ENCODE measurements around the gene ITGA11.

Gene ITGA11

DNA sequence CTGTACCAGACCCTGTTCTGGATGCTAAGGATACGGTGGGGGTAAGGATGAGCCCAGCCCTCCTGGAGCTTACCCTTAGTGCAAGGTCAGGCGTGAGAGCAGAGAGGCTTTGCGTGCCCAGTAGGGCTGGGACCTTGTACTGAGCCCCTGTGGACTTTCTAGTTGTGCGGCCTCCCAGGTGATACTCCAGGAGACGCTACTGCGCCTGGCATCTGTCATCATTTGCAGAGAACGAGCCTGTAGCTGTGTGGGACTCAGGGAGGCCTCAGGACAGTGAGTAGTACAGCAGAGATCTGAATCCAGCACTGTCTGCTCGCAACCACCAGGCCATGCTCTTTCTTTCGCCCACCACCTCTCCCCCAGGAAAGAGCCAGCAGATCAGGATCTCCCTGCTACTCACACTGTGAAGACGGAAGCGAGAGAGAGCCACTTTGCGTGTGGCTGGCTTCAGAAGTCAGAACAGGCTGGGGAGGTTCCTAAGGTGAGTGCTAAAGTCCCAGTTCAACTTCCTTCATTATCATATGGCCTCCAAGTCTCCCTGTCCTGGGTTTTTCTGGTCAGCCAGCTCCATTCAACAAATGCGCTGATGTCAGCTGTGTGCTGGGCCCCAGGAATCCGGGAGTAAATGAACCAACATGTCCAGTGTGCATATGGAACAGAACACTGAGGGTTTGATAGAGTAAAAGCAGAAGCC is 38.2 kb upstream of the ITGA11 start:
- Histone ChIP-seq H3K9me3 (ENCODE audit: control insufficient read depth in 2 of 2, low read length in 2 of 2) (peaks cover 0 to 2% of the 10 kb centered on the region in 2 donors), H3K4me3 (ENCODE audit: low read length in 2 of 2) (no peak overlapping the region), H3K27me3 (ENCODE audit: control insufficient read depth in 1 of 2, insufficient read depth in 2 of 2, low read length in 2 of 2) (peaks cover 0 to 2% of the 10 kb centered on the region in 2 donors), H3K9ac (ENCODE audit: low read length in 2 of 2) (no peak overlapping the region), H3K27ac (ENCODE audit: low read length) (no peak overlapping the region), H3K4me1 (ENCODE audit: control insufficient read depth, insufficient read depth, low read length) (peaks cover 2% of the 10 kb centered on the region), H3K36me3 (ENCODE audit: control insufficient read depth in 2 of 2, insufficient read depth in 2 of 2, low read length in 2 of 2) (no peaks in the 10 kb centered on the region)

- peaks cover 0 to 2% of the 10 kb centered on the region in 2 donors for H3K9me3 ChIP-seq (ENCODE audit: control insufficient read depth in 2 of 2, low read length in 2 of 2)
- H3K27me3 ChIP-seq (ENCODE audit: control insufficient read depth in 1 of 2, insufficient read depth in 2 of 2, low read length in 2 of 2), result peaks cover 0 to 2% of the 10 kb centered on the region in 2 donors
- H3K27ac ChIP-seq (ENCODE audit: low read length), result no peak overlapping the region
- no peak overlapping the region for H3K4me3 ChIP-seq (ENCODE audit: low read length in 2 of 2)
- H3K9ac ChIP-seq (ENCODE audit: low read length in 2 of 2), result no peak overlapping the region
- no peaks in the 10 kb centered on the region for H3K36me3 ChIP-seq (ENCODE audit: control insufficient read depth in 2 of 2, insufficient read depth in 2 of 2, low read length in 2 of 2)
- peaks cover 2% of the 10 kb centered on the region for H3K4me1 ChIP-seq (ENCODE audit: control insufficient read depth, insufficient read depth, low read length)
These were observed 37.4 kb upstream of the ITGA11 start for GRCh38 chr15:68469162-68470048.

DNA sequence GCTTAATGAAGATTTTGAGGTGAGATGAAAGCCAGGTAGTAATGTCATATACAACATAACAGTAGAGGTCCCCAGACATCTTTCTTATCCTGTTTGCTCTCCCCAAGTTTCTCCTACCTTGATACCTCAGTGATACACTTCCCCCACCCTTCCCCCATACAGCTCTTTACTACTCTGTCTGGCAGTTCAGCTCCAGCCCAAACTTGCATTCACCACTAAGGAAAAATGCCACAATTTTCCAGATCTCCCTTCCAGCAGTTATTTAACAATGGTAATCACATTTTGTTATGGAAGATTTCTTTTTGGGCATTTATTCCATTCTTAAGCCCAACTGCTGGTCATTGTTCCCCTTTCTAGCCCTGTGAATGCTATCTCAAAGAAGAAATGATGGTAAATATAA is 34.9 kb upstream of the ITGA11 start:
- Histone ChIP-seq H3K36me3 (ENCODE audit: control insufficient read depth in 2 of 2, insufficient read depth in 2 of 2, low read length in 2 of 2) (no peaks in the 10 kb centered on the region), H3K27ac (ENCODE audit: low read length) (no peak overlapping the region), H3K9me3 (ENCODE audit: control insufficient read depth in 2 of 2, low read length in 2 of 2) (peaks cover 0 to 2% of the 10 kb centered on the region in 2 donors), H3K4me3 (ENCODE audit: low read length in 2 of 2) (no peak overlapping the region), H3K27me3 (ENCODE audit: control insufficient read depth in 1 of 2, insufficient read depth in 2 of 2, low read length in 2 of 2) (peaks cover 0 to 2% of the 10 kb centered on the region in 2 donors), H3K9ac (ENCODE audit: low read length in 2 of 2) (no peak overlapping the region), H3K4me1 (ENCODE audit: control insufficient read depth, insufficient read depth, low read length) (peaks cover 2% of the 10 kb centered on the region)

DNA sequence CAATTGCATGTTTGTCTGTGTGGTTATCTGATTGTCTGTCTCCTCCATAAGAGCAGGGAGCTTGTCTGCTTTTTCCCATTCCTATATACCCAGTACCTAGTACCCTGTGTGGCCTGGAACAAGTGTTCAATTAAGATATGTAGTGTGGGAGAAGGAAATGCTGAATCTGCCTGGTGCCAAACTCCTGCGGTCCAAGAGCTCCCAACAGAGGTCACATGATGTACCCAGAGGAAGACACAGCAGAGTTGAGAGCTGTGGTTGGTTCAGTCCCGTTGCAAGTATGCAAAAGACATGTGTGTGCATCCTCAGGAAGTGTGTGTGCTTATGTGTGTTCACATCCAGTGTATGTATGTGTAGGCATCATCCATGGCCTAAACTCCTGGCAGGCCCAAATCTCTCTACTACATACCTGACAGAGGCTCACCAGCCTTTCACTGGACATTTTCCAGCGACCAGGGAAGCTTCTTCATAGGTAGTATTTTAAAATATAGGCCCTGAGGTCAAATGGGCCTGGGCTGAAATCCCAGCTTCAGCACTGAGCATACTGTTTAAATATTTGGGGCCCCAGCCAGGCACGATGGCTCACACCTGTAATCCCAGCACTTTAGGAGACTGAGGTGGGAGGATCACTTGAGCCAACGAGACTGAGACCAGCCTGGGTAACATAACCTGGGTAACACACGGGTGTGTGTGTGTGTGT is 34.0 kb upstream of the ITGA11 start:
- H3K27ac ChIP-seq (ENCODE audit: low read length), result no peak overlapping the region
- peaks cover 0 to 2% of the 10 kb centered on the region in 2 donors for H3K9me3 ChIP-seq (ENCODE audit: control insufficient read depth in 2 of 2, low read length in 2 of 2)
- no peak overlapping the region for H3K4me3 ChIP-seq (ENCODE audit: low read length in 2 of 2)
- H3K36me3 ChIP-seq (ENCODE audit: control insufficient read depth in 2 of 2, insufficient read depth in 2 of 2, low read length in 2 of 2), result no peaks in the 10 kb centered on the region
- H3K4me1 ChIP-seq (ENCODE audit: control insufficient read depth, insufficient read depth, low read length), result peaks cover 2% of the 10 kb centered on the region
- H3K9ac ChIP-seq (ENCODE audit: low read length in 2 of 2), result no peak overlapping the region
- peaks cover 0 to 2% of the 10 kb centered on the region in 2 donors for H3K27me3 ChIP-seq (ENCODE audit: control insufficient read depth in 1 of 2, insufficient read depth in 2 of 2, low read length in 2 of 2)

DNA sequence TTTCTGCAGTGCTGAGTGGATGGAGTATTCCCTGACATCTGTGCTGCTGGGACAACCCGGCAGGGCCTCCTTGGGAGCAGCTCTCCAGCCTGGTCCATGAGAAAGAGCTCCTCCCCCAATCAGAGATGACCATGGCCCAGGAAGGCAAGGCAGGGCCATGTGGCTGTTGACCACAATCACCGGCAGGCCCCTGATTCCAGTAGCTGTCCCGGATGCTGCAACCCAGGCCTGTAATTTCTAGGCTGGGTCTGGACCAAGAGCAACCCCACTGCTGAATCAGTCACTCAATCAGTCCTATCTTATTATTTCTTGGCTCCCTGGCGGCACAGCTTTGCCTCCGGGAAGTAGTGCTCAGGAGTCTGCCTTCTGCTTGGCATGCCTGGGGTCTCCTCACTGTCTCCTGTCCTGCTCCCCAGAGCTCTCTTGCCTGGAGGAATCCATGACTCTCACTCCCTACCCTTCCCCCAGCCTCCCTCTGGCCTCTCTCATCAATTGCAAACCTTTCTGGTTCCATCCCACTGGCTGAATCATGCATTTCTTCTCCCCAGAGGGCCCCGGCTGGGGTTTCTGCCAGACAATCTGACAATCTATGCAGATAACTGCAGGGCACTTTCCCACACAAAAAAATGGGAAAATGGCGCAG is 32.6 kb upstream of the ITGA11 start:
- no peak overlapping the region for H3K9ac ChIP-seq (ENCODE audit: low read length in 2 of 2)
- H3K9me3 ChIP-seq (ENCODE audit: control insufficient read depth in 2 of 2, low read length in 2 of 2), result peaks cover 0 to 2% of the 10 kb centered on the region in 2 donors
- no peak overlapping the region for H3K4me3 ChIP-seq (ENCODE audit: low read length in 2 of 2)
- H3K27ac ChIP-seq (ENCODE audit: low read length), result no peak overlapping the region
- no peaks in the 10 kb centered on the region for H3K27me3 ChIP-seq (ENCODE audit: control insufficient read depth in 1 of 2, insufficient read depth in 2 of 2, low read length in 2 of 2)
- H3K36me3 ChIP-seq (ENCODE audit: control insufficient read depth in 2 of 2, insufficient read depth in 2 of 2, low read length in 2 of 2), result no peaks in the 10 kb centered on the region
- no peaks in the 10 kb centered on the region for H3K4me1 ChIP-seq (ENCODE audit: control insufficient read depth, insufficient read depth, low read length)

GRCh38 chr15:68463996-68464395 is 32.0 kb upstream of the ITGA11 start:
- Histone ChIP-seq H3K4me1 (ENCODE audit: control insufficient read depth, insufficient read depth, low read length) (no peaks in the 10 kb centered on the region), H3K4me3 (ENCODE audit: low read length in 2 of 2) (no peak overlapping the region), H3K9ac (ENCODE audit: low read length in 2 of 2) (no peak overlapping the region), H3K27ac (ENCODE audit: low read length) (no peak overlapping the region), H3K9me3 (ENCODE audit: control insufficient read depth in 2 of 2, low read length in 2 of 2) (peaks cover 0 to 2% of the 10 kb centered on the region in 2 donors), H3K36me3 (ENCODE audit: control insufficient read depth in 2 of 2, insufficient read depth in 2 of 2, low read length in 2 of 2) (no peaks in the 10 kb centered on the region), H3K27me3 (ENCODE audit: control insufficient read depth in 1 of 2, insufficient read depth in 2 of 2, low read length in 2 of 2) (no peaks in the 10 kb centered on the region)

GRCh38 chr15:68463444-68463843 is 31.5 kb upstream of the ITGA11 start:
- Histone ChIP-seq H3K4me1 (ENCODE audit: control insufficient read depth, insufficient read depth, low read length) (no peaks in the 10 kb centered on the region), H3K27me3 (ENCODE audit: control insufficient read depth in 1 of 2, insufficient read depth in 2 of 2, low read length in 2 of 2) (no peaks in the 10 kb centered on the region), H3K9me3 (ENCODE audit: control insufficient read depth in 2 of 2, low read length in 2 of 2) (peaks cover 0 to 2% of the 10 kb centered on the region in 2 donors), H3K9ac (ENCODE audit: low read length in 2 of 2) (no peak overlapping the region), H3K27ac (ENCODE audit: low read length) (no peak overlapping the region), H3K36me3 (ENCODE audit: control insufficient read depth in 2 of 2, insufficient read depth in 2 of 2, low read length in 2 of 2) (no peaks in the 10 kb centered on the region), H3K4me3 (ENCODE audit: low read length in 2 of 2) (no peak overlapping the region)

- Histone ChIP-seq H3K36me3 (ENCODE audit: control insufficient read depth in 2 of 2, insufficient read depth in 2 of 2, low read length in 2 of 2) (no peaks in the 10 kb centered on the region), H3K4me1 (ENCODE audit: control insufficient read depth, insufficient read depth, low read length) (no peaks in the 10 kb centered on the region), H3K9me3 (ENCODE audit: control insufficient read depth in 2 of 2, low read length in 2 of 2) (no peaks in the 10 kb centered on the region), H3K27ac (ENCODE audit: low read length) (no peak overlapping the region), H3K9ac (ENCODE audit: low read length in 2 of 2) (no peak overlapping the region), H3K4me3 (ENCODE audit: low read length in 2 of 2) (no peak overlapping the region), H3K27me3 (ENCODE audit: control insufficient read depth in 1 of 2, insufficient read depth in 2 of 2, low read length in 2 of 2) (no peaks in the 10 kb centered on the region)
These were observed 28.2 kb upstream of the ITGA11 start for GRCh38 chr15:68460166-68460565.

- Histone ChIP-seq H3K4me1 (ENCODE audit: control insufficient read depth, insufficient read depth, low read length) (no peaks in the 10 kb centered on the region), H3K9ac (ENCODE audit: low read length in 2 of 2) (no peak overlapping the region), H3K27ac (ENCODE audit: low read length) (no peak overlapping the region), H3K36me3 (ENCODE audit: control insufficient read depth in 2 of 2, insufficient read depth in 2 of 2, low read length in 2 of 2) (no peaks in the 10 kb centered on the region), H3K4me3 (ENCODE audit: low read length in 2 of 2) (no peak overlapping the region), H3K9me3 (ENCODE audit: control insufficient read depth in 2 of 2, low read length in 2 of 2) (peaks cover 0 to 3% of the 10 kb centered on the region in 2 donors), H3K27me3 (ENCODE audit: control insufficient read depth in 1 of 2, insufficient read depth in 2 of 2, low read length in 2 of 2) (peaks cover 7 to 14% of the 10 kb centered on the region in 2 donors)
These were observed 18.2 kb upstream of the ITGA11 start for GRCh38 chr15:68450192-68450591.

DNA sequence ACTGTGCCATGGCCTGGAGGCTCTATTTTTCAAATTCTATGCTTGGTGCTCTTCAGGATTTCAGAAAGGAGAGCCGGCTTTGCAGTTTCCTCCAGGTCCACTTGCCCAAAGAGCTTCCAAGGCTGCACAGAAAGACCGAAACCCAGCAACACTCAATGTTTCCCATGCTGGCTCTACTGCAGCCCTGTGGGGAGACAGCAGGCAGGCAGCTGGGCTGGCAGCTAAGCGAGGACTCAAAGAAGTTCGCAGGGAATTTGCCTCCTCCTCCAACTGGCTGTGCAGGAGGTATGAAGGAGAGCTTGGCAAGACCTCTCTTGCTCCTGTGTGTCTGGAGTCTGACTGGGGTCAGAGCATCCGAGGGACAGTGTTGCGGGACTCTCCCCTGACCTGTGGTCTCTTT is 17.4 kb upstream of the ITGA11 start:
- H3K4me3 ChIP-seq (ENCODE audit: low read length in 2 of 2), result no peak overlapping the region
- H3K4me1 ChIP-seq (ENCODE audit: control insufficient read depth, insufficient read depth, low read length), result no peaks in the 10 kb centered on the region
- no peak overlapping the region for H3K27ac ChIP-seq (ENCODE audit: low read length)
- H3K9me3 ChIP-seq (ENCODE audit: control insufficient read depth in 2 of 2, low read length in 2 of 2), result peaks cover 0 to 3% of the 10 kb centered on the region in 2 donors
- H3K36me3 ChIP-seq (ENCODE audit: control insufficient read depth in 2 of 2, insufficient read depth in 2 of 2, low read length in 2 of 2), result no peaks in the 10 kb centered on the region
- peaks cover 7 to 14% of the 10 kb centered on the region in 2 donors for H3K27me3 ChIP-seq (ENCODE audit: control insufficient read depth in 1 of 2, insufficient read depth in 2 of 2, low read length in 2 of 2)
- no peak overlapping the region for H3K9ac ChIP-seq (ENCODE audit: low read length in 2 of 2)
